K562 (cell line): ENCODE results near the gene RBMX. TPM values are rescaled to one million over a fixed set of nuclear protein-coding genes. Genes with fewer than 3 reads are reported as not detected.
A peak's percentile ranks its signal among the peaks of the same experiment; 100 is the strongest.
"Not testable (repeated sequence)": the region's sequence is repeated elsewhere in the genome, so short reads cannot be mapped to it uniquely, and the experiment has no call there.

Experiments used
- ATAC-seq: fragments of 200-7000 bp; cut with Tn5 transposase; 3 replicates; pipeline ENCODE4 v1.9.1; 2020; ENCODE audit warnings: moderate library complexity
- BruUV-seq: library from RNA; stranded (reverse); fragments of 400-500 nt; replicated peaks from 2 replicates; lab custom pipeline; 2021; lab: Mats Ljungman, UMichigan
- CTCF ChIA-PET: fragments of 300-600 bp; formaldehyde crosslinking; extraction: SDS; loops from one replicate; lab custom pipeline; 2021; ENCODE audit warnings: low intra/inter-chr PET ratio; lab: Yijun Ruan, JAX
- POLR2A ChIA-PET: fragments of 300-600, 350-650 bp; sonication (Branson Sonifier 250); formaldehyde crosslinking; extraction: SDS; loops from one replicate; lab custom pipeline; 2021; ENCODE audit warnings: antibody characterized with exemption, inconsistent platforms; lab: Yijun Ruan, JAX
- DNase-seq, 4 experiments: peaks; one replicate each; pipeline versions ENCODE4 v3.0.0 to v3.0.0-alpha.2; 2011 to 2018; ENCODE audit warnings: low spot score in 3 of 4, mixed read lengths in 3 of 4; ENCODE audit errors: extremely low read depth in 1 of 4
- FAIRE-seq: peaks from 2 replicates; lab custom pipeline; 2011; peaks lifted over from hg19 to GRCh38; lab: Jason Lieb, UNC
- H2AFZ ChIP-seq: 2 replicates; pipeline ENCODE4 v1.6.0; 2011; ENCODE audit warnings: low read depth, low read length, control low read depth, inconsistent platforms
- H3K27ac ChIP-seq: fragments of 200-600 bp; 3 replicates; pipeline ENCODE4 v1.8.0; 2011; ENCODE audit warnings: low read depth, mild to moderate bottlenecking, control low read depth, inconsistent platforms, low read length, moderate library complexity, mixed read lengths; ENCODE audit errors: extremely low read depth
- H3K27me3 ChIP-seq, 2 experiments: fragments of 300-600 bp in 1 of 2; 2 replicates in 1 of 2; 3 replicates in 1 of 2; pipeline versions ENCODE4 v1.6.0 to v1.8.0; 2011; ENCODE audit warnings: inconsistent platforms in 2 of 2, low read length in 2 of 2, mild to moderate bottlenecking in 1 of 2, mixed read lengths in 1 of 2, moderate library complexity in 1 of 2; ENCODE audit not compliant: control insufficient read depth in 2 of 2, insufficient read depth in 2 of 2
- H3K36me3 ChIP-seq: fragments of 300-600 bp; 3 replicates; pipeline ENCODE4 v1.8.0; 2011; ENCODE audit warnings: mild to moderate bottlenecking, low read length, inconsistent platforms; ENCODE audit not compliant: control insufficient read depth, insufficient read depth
- H3K4me1 ChIP-seq, 2 experiments: fragments of 200-600 bp in 1 of 2; replicated peaks in 1 of 2; 2 replicates in 1 of 2; 3 replicates in 1 of 2; pipeline versions ENCODE4 v1.5.1 to v1.8.0; 2011; ENCODE audit warnings: inconsistent platforms in 2 of 2, low read length in 2 of 2, mild to moderate bottlenecking in 1 of 2, mixed read lengths in 1 of 2, moderate library complexity in 1 of 2; ENCODE audit not compliant: control insufficient read depth in 2 of 2, insufficient read depth in 2 of 2
- H3K4me2 ChIP-seq: 2 replicates; pipeline ENCODE4 v1.6.1; 2011; ENCODE audit warnings: low read length, control low read depth, inconsistent platforms, mixed read lengths; ENCODE audit not compliant: insufficient read depth
- H3K4me3 ChIP-seq: fragments of 200-600 bp; sonication (generic), shearing (Covaris generic); 2 replicates; pipeline ENCODE4 v1.5.1; 2016; ENCODE audit warnings: control low read depth, inconsistent platforms
- H3K79me2 ChIP-seq: fragments of 200-600 bp; 3 replicates; pipeline ENCODE4 v1.8.0; 2011; ENCODE audit warnings: low read length, inconsistent platforms; ENCODE audit not compliant: control insufficient read depth, insufficient read depth
- H3K9ac ChIP-seq, 2 experiments: 2 replicates each; pipeline versions ENCODE4 v1.6.0 to v1.6.1; 2011; ENCODE audit warnings: low read depth in 2 of 2, low read length in 2 of 2, control low read depth in 1 of 2, inconsistent platforms in 1 of 2, mild to moderate bottlenecking in 1 of 2, mixed read lengths in 1 of 2; ENCODE audit not compliant: insufficient read depth in 1 of 2
- H3K9me1 ChIP-seq: one replicate; pipeline ENCODE4 v1.6.0; 2011; ENCODE audit warnings: inconsistent platforms, mild to moderate bottlenecking, low read length, moderate library complexity; ENCODE audit not compliant: control insufficient read depth, insufficient read depth
- H3K9me3 ChIP-seq: replicated peaks from 2 replicates; pipeline ENCODE4 v1.5.1; 2011; ENCODE audit warnings: low read depth, low read length, inconsistent platforms; ENCODE audit not compliant: control insufficient read depth, insufficient read depth
- H4K20me1 ChIP-seq: replicated peaks from 2 replicates; pipeline ENCODE4 v1.6.1; 2011; ENCODE audit warnings: low read length, inconsistent platforms, mixed read lengths; ENCODE audit not compliant: control insufficient read depth, insufficient read depth
- ZNF184 ChIP-seq: sonication (generic); formaldehyde crosslinking; IDR thresholded peaks from 2 replicates; pipeline ENCODE4 v1.5.0; 2020; ENCODE audit warnings: missing genetic modification reagents
- WGBS: fragments of 100-300 bp; shearing (Covaris generic); methylation state at CpG from one replicate; pipeline ENCODE4 v1.1.6; 2016; ENCODE audit warnings: low coverage, mixed read lengths; ENCODE audit not compliant: insufficient coverage; ENCODE audit errors: missing lambda C conversion rate; 5-methylcytosine and 5-hydroxymethylcytosine counted together
- in situ Hi-C: fragments of 300-500 bp; cut with MboI; formaldehyde crosslinking; loops from 4 replicates; pipeline ENCODE4 v1.15.0; 2018; ENCODE audit warnings: inconsistent platforms, mixed read lengths
- intact Hi-C: fragments of 100-400 bp; cut with micrococcal nuclease; formaldehyde crosslinking; loops from 2 replicates; pipeline ENCODE4 v1.14.2; 2022
- polyA plus RNA-seq, 8 experiments: library from polyadenylated mRNA; depleted of rRNA in 4 of 8; stranded (reverse) in 5 of 8; unstranded in 3 of 8; fragments of >200 nt; fragmentation: Nextera tagmentation in 2 of 8; fragmentation: Illumina TruSeq in 1 of 8; extraction: Ambion mirVana in 2 of 8; extraction: Trizol in 1 of 8; gene quantifications; 2 replicates each; pipeline versions ENCODE4 v1.2.1 to v1.2.3, GENCODE V29; 2011 to 2014; ENCODE audit warnings: inconsistent platforms in 1 of 8, missing spikeins in 1 of 8
- total RNA-seq, 7 experiments: library from RNA; depleted of rRNA in 6 of 7; stranded (reverse); fragments of >200 nt in 6 of 7; fragmentation: Illumina TruSeq in 2 of 7; extraction: Trizol in 2 of 7; gene quantifications; 2 replicates each; pipeline versions ENCODE4 v1.2.1 to v1.2.3, GENCODE V29; 2011 to 2021; ENCODE audit warnings: low replicate concordance in 1 of 7
- TF ChIP-seq, protein P1 (sequence below): fragments of 200-800 bp; sonication (Bioruptor generic); IDR thresholded peaks from 2 replicates; pipeline ENCODE4 v1.6.1; 2016; ENCODE audit warnings: missing genetic modification characterization, missing compliant biosample characterization

The RBMX gene
- total and polyA plus RNA-seq, 9 of the 15 experiments (the other 6 are each of a cell fraction or from before 2014, with no cell fraction given) = 405 to 671 (median 540) TPM

GRCh38 chrX:136900071-136900470 is 19.5 kb upstream of the RBMX start:
- BruUV-seq, DNase-seq, ATAC-seq, H3K9me1 ChIP-seq, H3K9ac ChIP-seq, H3K36me3 ChIP-seq, FAIRE-seq, H4K20me1 ChIP-seq, H3K27ac ChIP-seq, H3K27me3 ChIP-seq, H3K9me3 ChIP-seq, H3K4me3 ChIP-seq, H3K4me2 ChIP-seq, H2AFZ ChIP-seq, CTCF ChIA-PET, intact Hi-C loops, H3K79me2 ChIP-seq, in situ Hi-C loops: not testable (repeated sequence)
- WGBS = 77% methylated on average over 5 of the region's 10 CpGs
- POLR2A ChIA-PET = interaction anchor here (0.9 kb wide), 1 partner anchor 12 kb away, joined by 3 read pairs; no protein-coding TSS in a partner anchor
- H3K4me1 ChIP-seq = peaks cover 14 to 32% of the 10 kb centered on the region in 2 experiments

GRCh38 chrX:136899221-136899620 is 18.7 kb upstream of the RBMX start:
- Histone ChIP-seq H3K9me3 (no peaks in the 10 kb centered on the region), H3K4me1 (peaks cover 14 to 32% of the 10 kb centered on the region in 2 experiments), H3K79me2 (no peaks in the 10 kb centered on the region), H4K20me1 (no peaks in the 10 kb centered on the region), H3K4me2 (peak overlapping the region; percentile 18; the same call in 1 of the 2 replicates), H2AFZ (peak overlapping the region; percentile 42), H3K4me3 (no peak overlapping the region), H3K27me3 (no peaks in the 10 kb centered on the region), H3K36me3 (no peaks in the 10 kb centered on the region), H3K27ac (0 out of 3 replicates have a peak overlapping the region, but pooled peaks have one; percentile 42), H3K9me1 (no peaks in the 10 kb centered on the region), H3K9ac (peak overlapping the region in 1 of 2 experiments; percentile 13; a peak in 2 of 4 replicates)
- intact Hi-C loops = no loop called here
- BruUV-seq = no TSS peak
- TF ChIP-seq, protein P1, sequence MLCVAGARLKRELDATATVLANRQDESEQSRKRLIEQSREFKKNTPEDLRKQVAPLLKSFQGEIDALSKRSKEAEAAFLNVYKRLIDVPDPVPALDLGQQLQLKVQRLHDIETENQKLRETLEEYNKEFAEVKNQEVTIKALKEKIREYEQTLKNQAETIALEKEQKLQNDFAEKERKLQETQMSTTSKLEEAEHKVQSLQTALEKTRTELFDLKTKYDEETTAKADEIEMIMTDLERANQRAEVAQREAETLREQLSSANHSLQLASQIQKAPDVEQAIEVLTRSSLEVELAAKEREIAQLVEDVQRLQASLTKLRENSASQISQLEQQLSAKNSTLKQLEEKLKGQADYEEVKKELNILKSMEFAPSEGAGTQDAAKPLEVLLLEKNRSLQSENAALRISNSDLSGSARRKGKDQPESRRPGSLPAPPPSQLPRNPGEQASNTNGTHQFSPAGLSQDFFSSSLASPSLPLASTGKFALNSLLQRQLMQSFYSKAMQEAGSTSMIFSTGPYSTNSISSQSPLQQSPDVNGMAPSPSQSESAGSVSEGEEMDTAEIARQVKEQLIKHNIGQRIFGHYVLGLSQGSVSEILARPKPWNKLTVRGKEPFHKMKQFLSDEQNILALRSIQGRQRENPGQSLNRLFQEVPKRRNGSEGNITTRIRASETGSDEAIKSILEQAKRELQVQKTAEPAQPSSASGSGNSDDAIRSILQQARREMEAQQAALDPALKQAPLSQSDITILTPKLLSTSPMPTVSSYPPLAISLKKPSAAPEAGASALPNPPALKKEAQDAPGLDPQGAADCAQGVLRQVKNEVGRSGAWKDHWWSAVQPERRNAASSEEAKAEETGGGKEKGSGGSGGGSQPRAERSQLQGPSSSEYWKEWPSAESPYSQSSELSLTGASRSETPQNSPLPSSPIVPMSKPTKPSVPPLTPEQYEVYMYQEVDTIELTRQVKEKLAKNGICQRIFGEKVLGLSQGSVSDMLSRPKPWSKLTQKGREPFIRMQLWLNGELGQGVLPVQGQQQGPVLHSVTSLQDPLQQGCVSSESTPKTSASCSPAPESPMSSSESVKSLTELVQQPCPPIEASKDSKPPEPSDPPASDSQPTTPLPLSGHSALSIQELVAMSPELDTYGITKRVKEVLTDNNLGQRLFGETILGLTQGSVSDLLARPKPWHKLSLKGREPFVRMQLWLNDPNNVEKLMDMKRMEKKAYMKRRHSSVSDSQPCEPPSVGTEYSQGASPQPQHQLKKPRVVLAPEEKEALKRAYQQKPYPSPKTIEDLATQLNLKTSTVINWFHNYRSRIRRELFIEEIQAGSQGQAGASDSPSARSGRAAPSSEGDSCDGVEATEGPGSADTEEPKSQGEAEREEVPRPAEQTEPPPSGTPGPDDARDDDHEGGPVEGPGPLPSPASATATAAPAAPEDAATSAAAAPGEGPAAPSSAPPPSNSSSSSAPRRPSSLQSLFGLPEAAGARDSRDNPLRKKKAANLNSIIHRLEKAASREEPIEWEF (CRISPR knock-in tag) = 0 out of 2 replicates have a peak, but pooled peaks have one; percentile 7
- TF ChIP-seq ZNF184 (CRISPR knock-in tag) = no peak
- FAIRE-seq (no peak), ATAC-seq (no peak), DNase-seq (no peak)
- ChIA-PET POLR2A (interaction anchor here (0.7 to 1.5 kb wide), 4 partner anchors 8 to 20 kb away, joined by 3 to 6 read pairs (median 6); partner anchors contain the start of gene RBMX), CTCF (no interaction called here)
- 23% methylated on average over 1 of the region's 1 CpG for WGBS
- in situ Hi-C loops = no loop called here
